LNCAP (cell line): ENCODE data around the gene CLIP4.

Experiments used
- TF ChIP-seq, protein P1 (sequence below): fragments of 450-650 bp; IDR thresholded peaks from 2 replicates; pipeline ENCODE4 v1.5.1; 2017; ENCODE audit warnings: mild to moderate bottlenecking

CLIP4 gene

DNA sequence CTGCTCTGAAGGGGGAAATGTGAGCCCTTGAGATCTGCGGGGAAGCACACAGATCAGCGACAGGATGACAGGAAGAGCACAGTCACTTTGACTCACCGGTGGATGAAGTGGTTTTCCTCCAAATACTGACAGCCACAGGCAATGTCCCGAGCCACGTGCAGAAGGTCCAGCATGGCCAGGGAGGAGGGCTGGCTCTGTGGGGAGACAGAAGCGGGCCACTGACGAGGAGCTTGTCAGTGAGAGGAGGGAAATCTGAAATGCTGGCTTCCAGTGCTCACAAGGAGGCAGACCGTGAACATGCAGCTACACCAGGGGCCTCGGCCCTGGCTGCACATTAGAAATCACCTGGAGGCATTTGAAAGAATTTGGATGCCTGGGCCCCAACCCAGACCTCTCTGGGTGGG is 98.7 kb downstream of the CLIP4 start:
- TF ChIP-seq, protein P1, sequence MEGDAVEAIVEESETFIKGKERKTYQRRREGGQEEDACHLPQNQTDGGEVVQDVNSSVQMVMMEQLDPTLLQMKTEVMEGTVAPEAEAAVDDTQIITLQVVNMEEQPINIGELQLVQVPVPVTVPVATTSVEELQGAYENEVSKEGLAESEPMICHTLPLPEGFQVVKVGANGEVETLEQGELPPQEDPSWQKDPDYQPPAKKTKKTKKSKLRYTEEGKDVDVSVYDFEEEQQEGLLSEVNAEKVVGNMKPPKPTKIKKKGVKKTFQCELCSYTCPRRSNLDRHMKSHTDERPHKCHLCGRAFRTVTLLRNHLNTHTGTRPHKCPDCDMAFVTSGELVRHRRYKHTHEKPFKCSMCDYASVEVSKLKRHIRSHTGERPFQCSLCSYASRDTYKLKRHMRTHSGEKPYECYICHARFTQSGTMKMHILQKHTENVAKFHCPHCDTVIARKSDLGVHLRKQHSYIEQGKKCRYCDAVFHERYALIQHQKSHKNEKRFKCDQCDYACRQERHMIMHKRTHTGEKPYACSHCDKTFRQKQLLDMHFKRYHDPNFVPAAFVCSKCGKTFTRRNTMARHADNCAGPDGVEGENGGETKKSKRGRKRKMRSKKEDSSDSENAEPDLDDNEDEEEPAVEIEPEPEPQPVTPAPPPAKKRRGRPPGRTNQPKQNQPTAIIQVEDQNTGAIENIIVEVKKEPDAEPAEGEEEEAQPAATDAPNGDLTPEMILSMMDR = no peak

DNA sequence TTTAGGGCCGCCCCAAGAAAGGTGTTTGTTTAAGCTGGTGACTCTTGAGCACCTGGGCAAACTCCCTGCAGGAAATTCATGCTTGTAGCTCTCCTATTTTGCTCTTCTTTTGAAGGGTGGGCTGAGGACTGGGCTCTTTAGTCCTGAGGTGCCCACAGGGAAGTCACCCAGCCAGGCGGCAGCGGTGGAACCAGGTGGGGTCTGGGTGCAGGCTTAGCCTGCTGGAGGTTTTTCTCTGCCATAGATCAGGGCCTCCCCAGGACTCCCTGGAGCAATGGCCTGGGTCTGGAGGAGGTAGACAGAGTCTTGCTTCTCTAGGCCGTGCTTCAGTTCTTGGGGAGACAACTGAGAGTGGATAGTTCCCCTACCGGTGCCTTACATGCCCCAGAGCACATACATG is 99.9 kb downstream of the CLIP4 start:
- TF ChIP-seq, protein P1 = no peak

DNA sequence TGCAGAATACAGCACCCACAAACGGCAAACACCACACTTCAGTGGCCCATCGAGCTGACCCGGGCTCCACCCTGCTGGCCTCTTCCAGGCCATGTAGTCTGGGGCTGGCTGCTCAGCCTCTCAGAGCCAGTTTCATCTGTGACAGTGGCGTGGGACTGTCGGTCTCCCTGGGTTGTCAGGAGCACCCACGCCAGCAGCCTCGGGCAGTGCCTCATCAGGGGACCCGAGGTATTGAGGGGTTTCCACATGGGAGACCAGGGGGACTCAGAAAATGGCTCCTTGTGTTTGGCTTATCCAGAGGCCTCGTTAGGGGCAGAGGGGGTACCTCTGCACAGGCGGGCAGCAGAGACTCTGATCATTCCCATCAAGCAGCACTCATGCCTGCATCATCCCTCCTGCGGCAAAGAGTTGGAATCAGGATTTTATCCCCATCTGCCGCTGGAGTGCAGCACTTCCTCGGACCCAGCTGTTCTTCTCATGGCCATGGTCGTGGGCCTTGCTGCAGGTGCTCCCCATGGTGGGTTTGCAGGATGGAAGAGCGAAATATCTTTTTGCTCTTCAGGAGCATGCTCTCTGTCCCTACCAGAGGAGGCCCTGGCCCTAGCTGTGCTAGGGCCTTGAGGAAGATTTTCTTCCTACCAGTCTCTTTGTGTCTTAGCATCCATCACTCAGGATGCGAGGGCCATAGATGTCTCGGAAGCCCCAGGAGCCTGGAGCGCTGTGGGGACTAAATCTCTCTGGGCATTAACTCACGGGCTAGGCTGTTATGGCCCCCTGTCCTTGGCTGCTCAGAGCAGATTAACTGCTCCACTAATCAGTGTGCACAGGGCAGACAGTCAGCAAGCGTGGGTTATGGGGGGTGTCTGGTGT is 100.8 kb downstream of the CLIP4 start:
- TF ChIP-seq, protein P1 = no peak

DNA sequence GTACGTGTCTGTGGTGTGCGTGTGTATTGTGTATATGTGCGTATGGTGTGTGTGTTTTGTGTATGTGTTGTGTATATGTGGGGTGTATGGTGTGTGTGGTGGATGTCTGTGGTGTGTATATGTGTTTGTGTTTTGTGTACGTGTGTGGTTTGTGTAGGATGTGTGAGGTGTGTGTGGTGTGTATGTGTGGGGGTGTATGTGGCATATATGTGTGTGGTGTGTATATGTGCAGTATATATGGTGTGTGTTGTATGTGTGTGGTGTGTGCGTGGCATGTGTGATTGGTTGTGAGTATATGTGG is 101.3 kb downstream of the CLIP4 start:
- TF ChIP-seq, protein P1 = no peak

DNA sequence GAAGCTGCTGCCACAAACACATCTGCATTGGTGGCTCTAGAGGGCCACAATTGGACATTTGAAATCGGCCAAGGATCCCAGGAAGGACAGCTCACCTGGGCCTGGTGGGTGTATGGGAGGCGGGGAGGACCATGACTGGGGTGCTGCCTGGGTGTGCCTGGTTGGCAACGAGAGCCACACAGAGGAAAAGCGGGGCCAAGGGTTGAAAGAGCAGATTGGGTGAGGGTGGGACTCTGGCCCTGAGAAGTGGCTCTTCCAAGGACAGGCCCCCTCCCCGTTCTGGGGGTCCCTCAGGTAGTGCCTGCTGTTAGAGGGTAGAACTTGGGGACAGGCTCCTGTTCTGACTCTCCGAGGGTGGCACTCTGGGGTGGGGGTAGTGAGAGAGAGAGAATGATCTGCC is 102.9 kb downstream of the CLIP4 start:
- TF ChIP-seq, protein P1 = no peak

DNA sequence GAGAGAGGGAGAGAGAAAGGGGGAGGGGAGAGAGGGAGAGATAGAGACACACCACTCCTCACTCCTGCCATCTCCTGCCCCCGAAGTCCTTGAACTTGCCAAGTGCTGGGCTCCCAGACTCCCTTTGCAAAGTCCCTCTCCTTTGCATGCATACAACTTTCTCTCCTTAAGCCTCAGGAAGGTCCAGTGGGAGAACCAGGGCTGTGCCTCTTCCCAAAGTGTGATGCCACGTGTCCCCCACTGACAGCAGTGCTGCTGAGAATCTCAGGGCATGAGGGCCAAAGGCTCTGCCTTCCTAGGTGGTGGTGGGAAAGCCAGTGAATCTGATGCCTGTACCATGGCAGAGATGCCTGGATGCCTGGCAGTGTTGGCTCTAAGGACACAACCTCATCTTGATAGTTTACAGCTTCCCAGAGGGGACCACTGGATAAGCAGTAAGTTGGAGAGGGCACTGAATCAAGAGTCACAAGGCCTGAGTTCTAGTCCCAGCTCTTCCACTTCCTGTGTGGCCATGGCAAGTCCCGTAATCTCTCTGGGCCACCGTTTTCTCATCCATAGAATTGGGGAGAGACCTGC is 103.4 kb downstream of the CLIP4 start:
- TF ChIP-seq, protein P1 = no peak

DNA sequence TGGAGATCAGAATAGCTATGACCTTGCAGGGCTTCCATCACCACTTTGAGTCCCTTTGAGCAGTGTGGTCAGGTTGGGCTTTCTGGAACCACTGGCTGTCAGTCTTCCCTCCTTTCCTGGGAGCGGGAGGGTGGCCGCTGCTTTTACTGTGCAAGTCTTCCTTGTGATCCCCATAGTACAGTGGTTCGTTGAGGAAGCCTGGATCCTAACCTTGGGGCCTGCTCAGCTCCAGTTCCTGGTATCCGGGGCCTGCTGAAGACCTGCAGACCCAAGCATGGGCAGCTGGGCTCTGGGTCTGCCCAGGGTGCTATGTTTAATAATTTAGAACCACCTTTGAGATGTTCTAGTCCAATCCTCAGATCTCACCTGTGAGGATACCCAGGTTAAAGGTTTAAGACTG is 104.2 kb downstream of the CLIP4 start:
- TF ChIP-seq, protein P1 = no peak
